SK-N-DZ (cell line): ENCODE measurements around the gene CD2AP.
"Not testable (repeated sequence)": the region's sequence is repeated elsewhere in the genome, so short reads cannot be mapped to it uniquely, and the experiment has no call there.

Source experiments
- DNase-seq: peaks from one replicate; pipeline ENCODE4 v3.0.0-alpha.2; 2015; ENCODE audit warnings: low spot score

CD2AP gene

DNA sequence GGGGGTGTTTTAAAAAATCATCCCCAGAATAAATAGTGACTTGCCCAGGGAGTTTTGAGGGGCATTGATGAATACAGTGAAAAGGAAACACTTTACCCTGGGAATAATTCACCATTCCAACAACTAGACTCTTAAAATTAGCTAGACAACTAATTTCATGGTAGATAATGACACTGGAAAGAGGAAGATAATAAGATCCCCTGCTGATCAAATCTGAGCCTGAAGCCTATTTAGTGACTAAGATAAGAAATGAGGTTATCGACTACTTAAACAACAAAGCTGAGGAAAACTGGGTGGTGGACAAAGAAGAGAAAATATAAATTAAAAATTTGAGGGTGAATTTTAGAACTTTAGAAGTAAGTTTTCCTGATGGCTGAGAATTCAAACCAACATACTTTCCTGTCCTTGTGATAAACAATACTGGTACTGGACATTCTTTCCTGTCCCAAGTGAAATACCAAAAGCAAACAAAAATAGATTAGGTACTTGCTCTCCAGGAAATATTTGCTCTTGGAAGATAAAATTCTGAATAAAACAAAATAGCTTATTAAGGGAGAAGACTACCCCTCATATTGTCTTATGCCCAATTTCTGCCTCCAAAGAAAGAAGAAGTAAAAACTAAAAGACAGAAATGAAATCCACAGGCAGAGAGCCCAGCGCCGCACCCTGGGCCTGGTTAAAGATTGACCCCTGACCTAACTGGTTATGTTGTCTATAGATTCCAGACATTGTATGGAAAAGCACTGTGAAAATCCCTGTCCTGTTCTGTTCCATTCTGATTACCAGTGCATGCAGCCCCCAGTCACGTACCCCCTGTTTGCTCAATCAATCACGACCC, 156.8 kb downstream of the CD2AP start:
- DNase-seq: no peak

DNA sequence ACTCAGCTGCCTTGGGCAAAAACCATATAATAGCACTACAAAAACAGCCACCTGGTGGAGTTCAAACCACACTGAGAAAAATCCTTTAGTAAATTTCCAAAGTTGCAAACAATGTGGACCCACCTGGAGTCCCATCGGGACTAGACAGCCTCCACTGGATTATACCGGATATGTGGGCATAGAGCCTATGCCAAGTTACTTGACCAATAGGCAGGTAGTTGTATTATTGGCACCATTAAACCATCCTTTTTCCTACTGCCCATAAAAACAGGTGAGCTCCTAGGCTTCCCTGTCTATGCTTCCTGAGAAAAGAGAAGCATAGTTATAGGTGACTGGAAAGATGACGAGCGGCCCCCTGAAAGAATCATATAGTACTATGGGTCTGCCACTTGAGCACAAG, 169.1 kb downstream of the CD2AP start:
- DNase-seq: no peak

DNA sequence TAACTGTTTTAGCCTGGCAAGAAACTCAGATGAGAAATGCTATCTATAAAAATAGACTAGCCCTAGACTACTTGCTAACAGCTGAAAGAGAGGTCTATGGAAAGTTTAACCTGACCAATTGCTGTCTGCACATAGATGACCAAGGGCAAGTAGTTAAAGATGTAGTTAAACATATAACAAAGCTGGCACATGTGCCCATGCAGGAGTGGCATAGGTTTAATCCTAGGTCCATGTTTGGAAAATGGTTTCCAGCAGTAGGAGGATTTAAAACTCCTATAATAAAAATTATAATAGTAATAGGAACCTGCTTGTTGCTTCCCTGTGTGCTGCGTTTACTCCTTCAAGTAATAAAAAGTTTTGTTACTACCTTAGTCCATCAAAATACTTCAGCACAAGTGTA, 169.6 kb downstream of the CD2AP start:
- no peak for DNase-seq

DNA sequence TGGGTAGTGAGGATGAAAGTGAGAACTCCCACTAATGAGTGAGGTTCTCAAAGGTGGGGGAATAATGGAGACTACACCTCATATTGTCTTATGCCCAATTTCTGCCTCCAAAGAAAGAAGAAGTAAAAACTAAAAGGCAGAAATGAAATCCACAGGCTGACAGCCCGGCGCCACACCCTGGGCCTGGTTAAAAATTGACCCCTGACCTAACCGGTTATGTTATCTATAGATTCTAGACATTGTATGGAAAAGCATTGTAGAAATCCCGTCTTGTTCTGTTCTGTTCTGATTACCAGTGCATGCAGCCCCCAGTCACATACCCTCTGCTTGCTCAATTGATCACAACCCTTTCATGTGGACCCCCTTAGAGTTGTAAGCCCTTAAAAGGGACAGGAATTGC, 170.0 kb downstream of the CD2AP start:
- not testable (repeated sequence) for DNase-seq

DNA sequence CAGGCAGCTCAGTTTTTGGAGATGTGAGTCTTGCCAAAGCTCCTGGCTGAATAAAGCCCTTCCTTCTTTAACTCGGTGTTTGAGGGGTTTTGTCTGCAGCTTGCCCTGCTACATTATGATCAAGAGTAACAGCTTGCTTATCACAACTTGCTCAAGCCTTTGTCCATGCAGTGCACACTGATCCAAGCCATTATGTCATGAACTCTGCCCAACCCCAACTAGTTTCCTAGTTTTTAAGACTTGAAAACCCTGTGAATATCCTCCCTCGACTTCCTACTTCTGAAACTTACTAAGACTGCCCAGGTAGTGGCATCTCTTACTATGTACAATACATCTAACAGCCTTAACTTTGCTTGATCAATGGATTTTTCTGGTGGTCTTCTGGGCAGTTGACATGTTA, 170.4 kb downstream of the CD2AP start:
- no peak for DNase-seq

DNA sequence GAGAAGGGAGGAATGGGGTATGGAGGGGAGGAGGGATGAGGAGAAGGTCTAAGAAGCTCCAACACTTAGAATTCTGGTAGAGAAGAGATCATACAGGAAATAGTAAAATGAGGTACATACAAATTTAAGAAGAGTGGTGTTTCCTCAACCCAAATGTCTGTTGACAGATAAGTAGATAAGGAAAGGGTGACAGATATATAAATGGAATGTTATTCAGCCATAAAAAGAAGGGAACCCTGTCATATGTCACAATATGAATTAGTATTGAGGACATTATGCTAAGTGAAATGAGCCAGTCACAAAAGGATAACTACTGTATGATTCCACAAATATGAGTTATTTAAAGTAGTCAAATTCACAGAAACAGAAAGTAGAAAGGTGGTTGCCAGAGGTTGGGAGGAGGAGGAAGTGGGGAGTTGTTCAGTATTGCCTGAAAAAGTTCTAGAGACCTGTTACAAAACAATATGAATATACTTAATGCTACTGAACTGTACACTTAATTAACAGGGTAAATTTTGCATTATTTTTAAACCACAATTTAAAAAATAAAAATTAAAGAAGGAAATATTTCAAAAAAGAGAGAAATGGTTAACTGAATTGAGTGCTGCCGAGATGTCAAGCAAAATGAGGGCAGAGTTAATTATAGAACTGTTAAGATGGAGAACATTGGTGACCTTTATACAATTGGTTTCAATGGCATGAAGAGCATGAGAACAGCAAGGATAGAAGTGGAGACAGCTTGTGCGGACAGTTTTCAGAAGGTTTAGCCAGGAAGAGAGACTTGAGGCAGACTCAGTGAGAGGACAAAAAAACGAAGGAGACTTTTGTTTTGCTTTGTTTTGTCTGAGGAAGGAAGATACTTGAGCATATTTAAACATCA, 173.2 kb downstream of the CD2AP start:
- DNase-seq: no peak

DNA sequence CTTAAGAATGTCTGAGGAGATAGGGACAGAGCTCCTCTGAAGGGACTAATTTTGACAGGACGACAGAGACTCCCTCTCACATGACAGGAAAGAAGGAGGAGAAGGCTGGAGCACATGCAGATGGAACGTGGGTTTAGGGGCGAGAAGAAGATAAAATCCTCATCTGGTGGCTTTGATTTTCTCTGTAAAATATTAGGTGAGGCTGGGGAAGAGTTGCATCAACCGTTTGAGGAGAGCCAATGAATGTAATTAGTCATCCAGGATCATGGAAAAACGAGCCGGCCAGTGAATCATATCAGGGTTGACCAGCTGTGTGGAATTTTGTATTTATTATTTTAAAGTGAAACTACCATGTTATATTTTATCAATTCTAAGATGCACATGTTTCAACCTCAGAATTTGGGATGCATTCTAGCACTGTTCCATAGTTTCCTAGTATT, 173.9 kb downstream of the CD2AP start:
- no peak for DNase-seq

DNA sequence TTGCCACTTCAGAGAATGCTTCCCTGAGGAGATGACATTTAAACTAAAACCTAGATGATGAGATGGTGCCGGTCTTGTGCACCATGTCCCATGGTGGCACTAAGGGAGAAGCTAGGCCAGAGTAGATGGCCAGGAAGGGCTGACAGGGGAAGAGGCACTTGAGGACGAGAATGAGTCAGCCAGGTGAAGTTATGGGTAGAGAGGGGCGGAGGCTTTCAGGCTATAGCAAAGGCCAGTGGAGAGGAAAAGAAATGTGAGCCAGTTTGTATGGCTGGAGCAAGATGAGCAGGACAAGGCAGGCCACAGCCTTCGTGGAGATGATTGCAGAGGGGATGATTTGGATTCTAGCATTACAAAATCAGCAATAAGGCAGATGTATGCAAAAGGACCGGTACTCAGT, 176.1 kb downstream of the CD2AP start:
- no peak for DNase-seq

DNA sequence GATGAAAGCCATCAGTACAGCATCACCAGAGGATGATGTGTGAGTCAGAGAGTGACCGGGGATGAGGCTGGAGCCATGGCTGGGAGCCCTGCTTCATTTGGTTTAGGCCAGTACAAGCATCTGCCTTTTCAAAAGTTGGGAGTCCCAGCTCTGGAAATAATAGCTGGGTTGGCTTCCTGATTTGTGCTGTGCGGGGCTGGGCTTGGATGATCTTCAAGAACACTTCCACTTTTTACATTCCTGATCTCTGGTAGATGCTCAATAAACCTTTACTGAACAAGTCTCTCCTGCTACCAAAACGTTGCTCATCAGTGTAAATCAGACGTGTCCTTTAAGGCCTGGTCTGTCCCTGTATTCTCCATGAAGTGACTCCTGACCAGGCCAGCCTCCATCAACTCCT, 176.7 kb downstream of the CD2AP start:
- no peak for DNase-seq

DNA sequence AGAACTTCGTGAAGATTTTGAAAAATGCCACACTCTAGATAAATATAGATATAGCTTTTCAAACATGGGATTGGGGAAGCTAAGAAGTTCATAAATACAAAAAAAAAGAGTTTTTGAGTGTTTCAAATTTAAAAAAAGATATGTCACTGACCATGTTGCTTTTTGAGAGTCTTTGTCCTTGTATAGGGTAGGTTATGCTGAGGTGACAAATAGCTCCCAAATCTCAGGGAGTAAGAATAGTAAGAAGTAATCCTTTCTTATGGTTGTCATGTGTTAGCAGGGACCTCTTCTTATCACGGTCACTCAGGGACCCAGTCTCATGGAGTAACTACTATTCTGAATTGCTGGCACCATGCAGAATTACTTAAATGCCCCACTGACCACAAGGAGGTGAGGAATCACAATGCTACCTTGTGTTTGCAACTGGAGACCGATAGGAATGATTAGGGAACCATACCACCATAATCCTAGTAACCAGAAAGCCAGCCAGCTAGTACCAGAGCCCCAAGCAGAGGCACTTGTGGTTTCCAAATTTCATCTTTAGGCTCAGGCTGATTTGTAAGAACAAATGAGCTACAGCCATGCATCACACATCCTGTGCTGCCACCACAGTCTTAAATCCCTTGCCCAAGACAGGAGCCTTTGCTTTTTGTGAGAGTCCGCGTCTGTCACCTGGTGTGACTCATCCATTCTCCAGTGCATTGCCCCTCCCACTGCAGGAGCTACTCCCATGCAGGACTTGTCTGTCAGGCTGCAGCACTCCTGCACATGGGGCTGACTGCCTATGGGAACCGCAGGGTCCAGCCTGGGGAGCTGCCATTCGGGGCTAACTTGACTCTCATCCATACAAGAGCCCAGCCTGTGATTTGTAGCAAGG, 178.4 kb downstream of the CD2AP start:
- no peak for DNase-seq

DNA sequence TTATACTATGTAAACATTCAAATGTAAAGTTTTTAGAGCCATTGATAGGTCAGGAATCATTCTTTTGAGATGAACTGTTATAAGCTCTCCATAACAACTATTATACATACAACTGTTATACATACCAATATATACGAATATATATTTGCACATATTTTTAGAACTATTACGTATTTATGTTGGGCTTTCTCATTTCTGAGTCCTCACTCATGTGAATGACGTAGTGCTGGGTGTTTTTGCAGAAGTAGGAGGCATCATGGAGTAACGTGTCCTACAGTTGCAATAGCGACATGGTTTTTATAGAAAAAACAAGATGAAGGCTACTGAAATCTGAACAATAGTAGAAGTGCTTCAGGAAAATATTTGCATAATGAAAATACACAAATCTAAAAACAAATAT, 184.4 kb downstream of the CD2AP start:
- DNase-seq: no peak

DNA sequence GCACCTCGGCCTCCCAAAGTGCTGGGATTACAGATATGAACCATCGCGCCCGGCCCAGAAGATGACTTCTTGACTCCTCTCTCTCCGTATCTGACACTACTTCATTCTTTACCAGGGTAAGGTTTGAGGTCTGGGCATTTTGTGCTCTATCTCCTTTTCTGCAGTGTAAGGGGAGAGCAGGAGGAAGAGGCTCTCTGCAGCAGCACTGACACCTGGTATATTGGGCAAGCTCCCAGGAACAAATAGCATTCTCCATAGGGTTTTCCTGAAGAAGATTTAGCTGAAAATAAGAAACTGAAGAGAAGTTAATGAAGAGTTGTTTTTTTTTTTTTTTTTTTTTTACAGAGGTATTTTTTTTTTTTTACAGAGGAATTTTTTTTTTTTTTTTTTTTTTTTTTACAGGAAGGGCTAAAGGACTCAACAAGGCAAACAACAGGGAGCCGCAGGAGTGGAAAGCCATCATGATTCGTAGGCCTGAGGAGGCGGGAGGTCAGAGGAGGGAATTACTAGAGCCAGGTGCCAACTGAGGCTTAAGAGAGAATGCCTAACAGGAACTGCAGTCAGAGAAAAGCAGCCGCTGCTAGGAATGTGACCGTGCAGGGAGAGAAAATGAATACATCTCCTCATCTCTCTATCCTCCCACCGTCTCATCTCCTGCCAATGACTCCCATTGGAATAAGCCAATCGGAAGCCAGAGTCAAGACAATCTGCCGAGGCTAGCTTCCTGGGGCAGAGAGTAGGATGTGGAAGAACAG, 186.1 kb downstream of the CD2AP start:
- no peak for DNase-seq

DNA sequence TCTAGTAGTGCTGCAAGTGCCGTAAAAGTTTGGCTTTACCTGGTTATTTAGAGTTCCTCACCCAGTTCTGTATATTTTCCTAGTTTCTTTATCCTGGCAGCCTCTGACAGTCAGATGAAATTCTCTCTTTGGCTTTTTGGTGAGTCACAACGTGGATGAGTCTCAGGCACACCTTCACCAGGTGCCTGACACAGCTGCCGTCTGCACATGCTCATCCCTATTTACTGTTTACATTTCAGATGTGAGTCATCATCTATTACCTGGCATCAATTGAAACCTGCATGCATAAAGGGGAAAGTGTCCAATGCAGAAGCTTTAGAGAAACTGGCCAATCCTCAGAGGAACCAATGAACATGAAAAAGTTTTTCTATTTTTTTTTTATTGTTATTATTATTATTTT, 187.5 kb downstream of the CD2AP start:
- DNase-seq: no peak

DNA sequence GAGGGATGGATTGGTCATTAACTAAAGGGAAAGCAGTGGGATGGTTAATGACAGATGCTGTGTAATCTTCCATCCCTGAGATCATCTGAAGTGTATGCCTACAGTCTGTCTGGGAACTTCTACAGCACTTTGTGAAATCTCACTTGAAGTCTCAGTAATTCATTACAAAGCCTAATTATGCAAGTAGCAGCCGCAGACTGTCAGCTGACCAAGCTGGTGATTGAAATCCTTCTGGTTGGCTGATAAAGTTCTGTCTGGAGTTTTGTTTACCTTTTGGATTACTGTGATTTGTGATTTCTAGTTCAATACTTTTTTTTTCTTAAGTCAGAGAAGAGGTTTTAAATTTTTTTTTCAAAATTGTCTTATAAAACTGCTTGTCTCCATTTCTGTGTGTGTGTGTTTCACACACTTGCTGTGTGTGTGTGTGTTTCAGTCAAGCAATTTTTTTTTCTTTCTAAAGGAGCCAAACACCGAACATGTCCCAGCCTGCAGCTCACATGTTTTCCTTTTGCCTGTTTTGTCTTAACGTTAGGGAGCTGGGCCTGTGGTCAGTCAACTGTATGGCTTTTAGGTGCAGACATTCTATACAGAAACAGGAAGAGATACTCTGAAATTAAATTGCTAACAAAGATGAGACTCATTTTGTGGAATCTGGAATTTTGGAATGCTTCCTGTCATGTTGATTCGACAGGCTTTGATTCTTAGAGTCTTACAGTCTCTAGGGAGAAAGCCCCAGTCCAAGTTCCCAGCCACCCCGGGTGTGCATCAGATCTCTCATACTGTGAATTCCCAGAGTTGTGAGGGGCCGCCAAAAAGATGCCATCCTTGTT, 192.3 kb downstream of the CD2AP start:
- DNase-seq: peak; percentile 2

DNA sequence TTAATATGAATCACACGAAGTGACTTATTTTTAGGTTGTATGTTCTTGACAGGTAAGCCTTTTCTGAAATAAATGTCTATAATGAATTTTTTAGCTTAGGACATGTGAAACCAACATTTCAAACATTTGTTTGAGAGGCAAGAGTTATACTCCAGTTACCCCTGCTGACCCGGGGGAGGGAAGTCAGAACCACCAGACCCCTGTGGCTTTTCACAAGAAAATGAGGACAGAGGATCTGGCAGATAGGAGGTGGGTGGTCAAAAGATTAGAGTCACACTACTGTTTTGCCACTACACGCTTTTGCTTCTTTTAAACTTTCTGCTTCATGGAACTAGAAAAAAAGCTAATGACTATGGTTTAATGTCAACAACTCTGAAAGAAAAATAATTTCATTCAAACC, 193.3 kb downstream of the CD2AP start:
- no peak for DNase-seq

DNA sequence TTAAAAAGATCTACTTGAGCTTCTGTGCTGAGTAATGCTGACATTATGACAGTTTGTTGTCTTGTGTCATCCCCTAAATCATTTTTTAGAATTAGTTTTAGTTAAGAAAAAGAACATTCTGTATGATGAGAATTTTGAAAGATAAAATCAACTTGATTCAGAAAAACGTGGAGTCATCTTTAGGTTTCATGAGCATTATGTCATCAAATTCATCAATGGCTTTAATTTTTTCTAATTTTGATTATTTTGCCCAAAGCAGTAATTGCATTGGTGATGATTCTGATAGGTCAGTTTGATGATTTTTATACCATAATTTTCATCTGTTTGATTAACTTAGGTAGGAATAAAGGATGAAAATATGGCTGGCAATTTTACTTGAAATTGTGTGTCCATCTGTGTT, 194.2 kb downstream of the CD2AP start:
- no peak for DNase-seq

DNA sequence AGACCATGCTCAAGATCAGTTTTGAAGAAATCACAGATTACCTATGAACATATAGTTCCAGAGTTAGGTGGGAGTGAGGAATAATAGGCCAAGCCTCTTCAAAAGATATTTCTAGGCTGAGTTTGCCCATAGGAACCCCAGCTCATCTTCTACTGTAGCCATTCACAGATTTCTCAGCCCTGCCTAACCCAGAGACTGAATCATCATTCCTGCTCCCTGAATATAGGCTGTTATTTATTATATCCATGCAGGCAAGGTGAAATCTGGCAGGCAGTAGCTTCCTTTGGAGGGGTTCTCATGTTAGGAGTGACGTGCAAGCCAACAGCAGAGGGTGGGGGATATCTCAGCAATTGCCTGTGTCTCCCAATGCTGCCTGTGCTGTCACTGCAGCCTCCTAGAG, 195.2 kb downstream of the CD2AP start:
- no peak for DNase-seq

DNA sequence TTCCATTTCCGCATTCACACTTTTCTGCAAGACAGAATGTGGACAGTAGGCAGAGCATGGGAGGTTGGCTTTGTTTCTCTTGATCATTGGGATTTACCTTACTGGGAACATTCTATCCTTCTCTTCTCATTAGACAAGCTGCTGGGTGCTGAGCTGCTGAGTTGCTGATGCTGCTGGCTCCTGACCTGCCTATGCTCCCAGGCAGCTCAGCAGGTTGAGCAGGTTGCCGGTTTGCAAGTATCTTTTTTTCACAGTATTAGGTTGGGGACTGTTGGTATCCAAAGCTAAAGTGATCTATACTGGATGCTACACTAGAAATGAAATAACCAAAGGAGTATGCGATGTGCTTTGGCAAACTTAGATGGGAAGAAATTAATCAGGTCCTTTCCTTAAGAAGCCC, 197.1 kb downstream of the CD2AP start:
- DNase-seq: no peak
